HEK293 (cell line): ENCODE measurements around the gene LRRC72.
"Not testable (repeated sequence)": the region's sequence is repeated elsewhere in the genome, so short reads cannot be mapped to it uniquely, and the experiment has no call there.

Source experiments
- CTCF ChIP-seq: fragments of 450-650 bp; formaldehyde crosslinking; IDR thresholded peaks from 2 replicates; pipeline ENCODE4 v1.5.1; 2016; ENCODE audit warnings: missing biosample characterization, missing genetic modification characterization
- KLF1 ChIP-seq: fragments of 450-650 bp; formaldehyde crosslinking; IDR thresholded peaks from 2 replicates; pipeline ENCODE4 v1.5.1; 2016; ENCODE audit warnings: missing biosample characterization, missing genetic modification characterization
- ZBTB20 ChIP-seq: fragments of 450-650 bp; formaldehyde crosslinking; IDR thresholded peaks from 2 replicates; pipeline ENCODE4 v1.5.1; 2016; ENCODE audit warnings: missing biosample characterization, missing genetic modification characterization
- ZNF184 ChIP-seq: fragments of 450-650 bp; IDR thresholded peaks from 2 replicates; pipeline ENCODE4 v1.5.1; 2018; ENCODE audit warnings: missing biosample characterization, mild to moderate bottlenecking, missing genetic modification characterization

- TF ChIP-seq CTCF; KLF1 (tag by site-specific recombination); ZBTB20; ZNF184 (tag by site-specific recombination): not testable (repeated sequence)
These were observed 13.9 kb downstream of the LRRC72 start for GRCh38 chr7:16540559-16540958.
